GM21515 (cell line): ENCODE data around the gene ALMS1.
A peak's percentile ranks its signal among the peaks of the same experiment; 100 is the strongest.
"Not testable (repeated sequence)": the region's sequence is repeated elsewhere in the genome, so short reads cannot be mapped to it uniquely, and the experiment has no call there.

ENCODE experiments used
- ATAC-seq: cut with Tn5 transposase; IDR thresholded peaks from one replicate; pipeline ENCODE4 v1.9.1; 2021; ENCODE audit not compliant: unreplicated experiment

Gene ALMS1

DNA sequence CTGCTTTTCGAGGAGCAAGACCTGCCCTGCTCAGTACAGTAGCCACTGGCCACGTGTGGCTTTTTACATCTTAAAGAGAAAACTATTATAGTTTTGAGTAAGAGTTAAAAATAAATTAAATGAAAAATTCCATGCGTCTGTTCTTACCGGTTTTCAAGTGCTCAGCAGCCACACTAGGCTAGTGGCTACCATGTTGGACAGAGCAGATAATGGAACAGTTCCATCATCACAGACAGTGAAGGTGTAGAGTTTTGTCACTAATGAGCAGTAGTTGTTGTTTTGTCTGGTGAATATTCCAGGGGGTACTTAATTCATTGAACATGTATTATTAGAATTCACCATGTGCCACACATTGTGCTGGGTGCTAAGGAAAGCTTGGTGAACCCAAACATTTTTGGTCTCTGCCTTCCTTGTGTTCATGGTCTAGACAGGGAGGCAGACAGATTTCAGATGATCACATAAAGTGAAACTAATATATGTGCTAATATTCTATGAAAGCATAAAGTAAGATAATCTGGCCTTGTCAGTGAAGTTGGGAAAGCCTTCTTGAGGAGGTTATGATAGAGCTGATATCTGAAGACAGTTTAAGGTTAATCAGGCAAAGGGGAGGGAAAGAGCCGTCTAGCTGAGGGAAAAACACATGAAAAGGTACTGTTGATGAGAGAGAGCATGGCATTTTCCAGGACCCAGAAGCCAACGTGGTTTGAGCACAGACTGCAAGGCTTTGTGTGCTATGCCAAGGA, 1.4 kb downstream of the ALMS1 start:
- no peak for ATAC-seq

DNA sequence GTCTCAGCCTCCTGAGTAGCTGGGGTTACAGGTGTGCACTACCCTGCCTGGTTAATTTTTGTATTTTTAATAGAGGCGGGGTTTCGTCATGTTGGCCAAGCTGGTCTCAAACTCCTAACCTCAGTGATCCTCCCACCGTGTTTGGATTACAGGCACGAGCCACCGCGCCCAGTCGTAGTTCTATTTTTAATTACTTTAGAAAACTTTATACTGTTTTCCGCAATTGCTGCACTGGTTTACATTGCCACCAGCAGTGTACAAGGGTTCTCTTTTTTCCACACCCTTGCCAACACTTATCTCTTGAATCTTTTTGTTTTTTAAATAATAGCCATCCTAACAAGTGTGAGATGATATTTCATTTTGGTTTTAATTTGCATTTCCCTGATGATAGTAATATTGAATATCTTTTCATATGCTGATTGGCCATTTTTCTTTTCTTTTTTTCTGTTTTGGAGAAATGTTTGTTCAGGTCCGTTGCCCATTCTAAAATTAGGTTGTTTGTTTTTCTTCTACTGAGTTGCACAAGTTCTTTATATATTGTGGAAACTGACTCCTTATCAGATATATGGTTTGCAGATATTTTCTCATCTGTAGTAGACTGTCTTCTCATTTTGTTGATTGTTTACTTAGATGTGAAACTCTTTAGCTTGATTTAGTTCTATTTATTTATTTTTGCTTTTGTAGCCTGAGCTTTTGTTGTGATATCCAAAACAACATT, 16.9 kb downstream of the ALMS1 start:
- no peak for ATAC-seq

DNA sequence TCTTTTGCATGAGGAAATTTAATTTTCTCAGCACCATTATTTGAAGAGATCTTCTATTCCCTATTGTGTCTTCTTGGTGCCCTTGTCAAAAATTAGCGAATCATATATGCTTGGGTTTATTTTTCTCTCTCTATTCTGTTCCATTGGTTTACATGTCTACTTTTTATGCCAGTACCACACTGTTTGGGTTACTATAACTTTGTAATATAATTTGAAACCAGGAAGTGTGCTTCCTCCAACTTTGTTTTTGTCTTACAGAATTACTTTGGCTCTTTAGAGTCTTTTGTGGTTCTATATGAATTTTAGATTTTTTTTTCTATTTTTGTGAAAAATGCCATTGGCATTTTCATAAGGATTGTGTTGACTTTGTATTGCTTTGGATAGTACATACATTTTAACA, 17.6 kb downstream of the ALMS1 start:
- no peak for ATAC-seq

- no peak for ATAC-seq
These were observed 18.8 kb downstream of the ALMS1 start for GRCh38 chr2:73404409-73404808.

DNA sequence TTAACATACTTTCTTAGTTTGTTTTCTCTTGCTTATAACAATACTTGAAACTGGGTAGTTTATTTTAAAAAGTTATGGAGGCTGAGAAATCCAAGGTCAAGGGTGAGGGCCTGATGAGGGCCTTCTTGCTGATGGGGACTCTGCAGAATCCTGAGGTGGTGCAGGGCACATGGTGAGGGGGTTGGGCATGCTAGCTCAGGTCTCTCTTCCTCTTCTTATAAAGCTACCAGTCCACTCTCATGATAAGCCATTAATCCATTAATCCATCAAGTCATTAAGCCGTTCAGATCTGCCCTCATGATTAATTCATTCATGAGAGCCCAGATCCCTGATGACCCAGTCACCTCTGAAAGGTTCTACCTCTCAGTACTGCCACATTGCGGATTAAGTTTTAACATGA, 21.4 kb downstream of the ALMS1 start:
- ATAC-seq = no peak

- ATAC-seq = peak; percentile 79
These were observed 22.6 kb downstream of the ALMS1 start for GRCh38 chr2:73408198-73408597.

DNA sequence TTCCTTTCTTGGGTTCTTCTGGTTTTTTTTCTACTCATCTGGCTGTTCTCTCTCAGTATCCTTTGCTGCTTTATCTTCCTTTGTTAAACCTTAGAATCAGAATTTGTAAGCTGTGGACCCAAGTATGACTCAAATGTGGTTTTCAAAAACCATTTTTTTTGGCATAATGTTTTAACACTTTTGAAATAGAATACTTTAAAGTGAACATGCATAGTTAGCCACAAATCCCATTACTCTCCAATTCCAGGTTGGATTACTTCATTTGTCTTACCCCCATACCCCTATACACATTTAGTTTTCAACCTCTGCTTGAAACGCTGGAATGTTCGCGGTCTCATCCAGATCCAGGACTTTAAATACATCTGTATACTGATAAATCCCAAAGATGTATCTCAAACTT, 29.1 kb downstream of the ALMS1 start:
- ATAC-seq = no peak

DNA sequence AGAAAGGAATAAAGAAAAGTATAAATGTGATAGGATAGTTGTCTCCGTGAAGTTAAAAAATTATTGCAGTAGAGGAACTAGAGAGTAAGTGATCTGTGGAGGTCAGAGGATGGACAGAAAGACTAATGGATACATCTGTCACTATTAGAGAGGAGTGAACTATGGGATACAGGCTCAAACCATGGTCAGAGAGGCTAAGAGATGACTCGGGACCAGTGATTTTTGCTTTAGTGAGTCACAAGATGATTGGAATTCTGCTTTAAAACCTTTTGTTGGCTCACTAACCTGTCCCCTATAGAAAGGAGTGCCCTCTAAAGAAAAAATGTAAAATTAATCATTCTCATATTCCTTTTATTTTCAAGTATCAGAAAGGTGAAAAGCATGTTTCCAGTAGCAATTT, 30.3 kb downstream of the ALMS1 start:
- ATAC-seq = no peak

GRCh38 chr2:73418343-73418742, 32.7 kb downstream of the ALMS1 start:
- ATAC-seq = no peak

DNA sequence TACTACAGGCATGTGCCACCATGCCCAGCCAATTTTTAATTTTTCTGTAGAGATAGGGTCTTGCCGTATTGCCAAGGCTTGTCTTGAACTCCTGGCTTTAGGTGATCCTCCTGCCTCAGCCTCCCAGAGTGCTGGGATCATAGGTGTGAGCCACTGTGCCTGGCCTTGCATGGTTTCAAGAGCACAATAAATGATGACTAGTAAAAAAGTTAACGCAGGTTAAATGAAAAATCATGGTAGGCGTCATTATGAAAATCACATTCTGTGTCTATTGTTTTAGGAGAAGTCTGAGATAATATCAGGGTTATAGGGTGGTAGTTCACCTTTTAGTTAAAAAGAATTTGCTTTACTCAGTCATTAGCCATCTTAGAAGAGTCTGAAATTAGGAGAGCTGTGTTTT, 38.3 kb downstream of the ALMS1 start:
- ATAC-seq = no peak

- no peak for ATAC-seq
These were observed 40.5 kb downstream of the ALMS1 start for GRCh38 chr2:73426176-73426575.

GRCh38 chr2:73436019-73436418, 50.4 kb downstream of the ALMS1 start:
- no peak for ATAC-seq

- no peak for ATAC-seq
These were observed 58.6 kb downstream of the ALMS1 start for GRCh38 chr2:73444202-73444601.

- ATAC-seq = no peak
These were observed 63.2 kb downstream of the ALMS1 start for GRCh38 chr2:73448856-73449255.

GRCh38 chr2:73449404-73449803, 63.8 kb downstream of the ALMS1 start:
- ATAC-seq = no peak

- peak; percentile 95 for ATAC-seq
These were observed 65.8 kb downstream of the ALMS1 start for GRCh38 chr2:73451263-73451972.

- ATAC-seq = no peak
These were observed 72.3 kb downstream of the ALMS1 start for GRCh38 chr2:73457982-73458381.

GRCh38 chr2:73462388-73462787, 76.8 kb downstream of the ALMS1 start:
- ATAC-seq = not testable (repeated sequence)

GRCh38 chr2:73468376-73468775, 82.7 kb downstream of the ALMS1 start:
- ATAC-seq = no peak

DNA sequence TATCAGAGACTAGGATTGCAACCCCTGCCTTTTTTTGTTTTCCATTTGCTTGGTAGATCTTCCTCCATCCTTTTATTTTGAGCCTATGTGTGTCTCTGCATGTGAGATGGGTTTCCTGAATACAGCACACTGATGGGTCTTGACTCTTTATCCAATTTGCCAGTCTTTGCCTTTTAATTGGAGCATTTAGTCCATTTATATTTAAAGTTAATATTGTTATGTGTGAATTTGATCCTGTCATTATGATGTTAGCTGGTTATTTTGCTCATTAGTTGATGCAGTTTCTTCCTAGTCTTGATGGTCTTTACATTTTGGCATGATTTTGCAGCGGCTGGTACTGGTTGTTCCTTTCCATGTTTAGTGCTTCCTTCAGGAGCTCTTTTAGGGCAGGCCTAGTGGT, 98.2 kb downstream of the ALMS1 start:
- not testable (repeated sequence) for ATAC-seq

DNA sequence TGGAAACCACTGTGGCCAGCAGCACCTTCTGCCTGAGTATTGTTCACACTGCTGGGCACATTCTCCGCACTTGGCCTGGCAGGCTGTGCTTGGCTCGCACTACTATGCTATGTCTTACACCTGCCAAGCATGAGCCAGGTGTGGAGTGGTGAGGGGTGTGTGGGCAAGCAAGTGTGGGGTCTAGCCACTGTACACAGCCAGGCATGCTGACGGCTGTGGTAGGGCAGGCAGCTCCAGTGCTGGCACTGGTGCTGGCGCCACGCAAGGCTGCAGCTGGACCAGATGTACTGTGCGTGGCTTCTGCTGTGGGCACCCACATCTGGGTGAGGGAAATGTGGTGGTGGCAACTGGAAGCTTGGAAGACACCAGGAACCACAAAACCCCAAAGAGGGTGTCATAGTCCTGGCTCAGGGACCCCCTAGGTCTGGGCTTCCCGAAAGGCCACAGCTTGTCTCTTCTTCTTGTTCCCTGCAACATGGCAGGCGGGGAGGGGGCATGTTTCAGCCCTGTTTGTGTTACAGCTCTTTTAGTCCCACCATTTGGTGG, 101.5 kb downstream of the ALMS1 start:
- ATAC-seq = no peak

- ATAC-seq = no peak
These were observed 102.4 kb downstream of the ALMS1 start for GRCh38 chr2:73488079-73488478.
